ENCODE measurements around the gene DCLK1. TPM values are rescaled to one million over a fixed set of nuclear protein-coding genes. Genes with fewer than 3 reads are reported as not detected.

Gene DCLK1
- total RNA-seq, 1 experiment from 2014 or later = 0.10 TPM

GRCh38 chr13:35898041-35898440 lies 233.1 kb downstream of the DCLK1 start:
- intact Hi-C loops (cut with micrococcal nuclease) = no loop called here
- Histone ChIP-seq H3K9me3 (ENCODE audit: control insufficient read depth in 1 of 2, insufficient read depth in 1 of 2, low read depth in 1 of 2, low read length in 2 of 2) (no peaks in the 10 kb centered on the region), H3K79me2 (ENCODE audit: insufficient read depth, low read length) (no peaks in the 10 kb centered on the region), H3K36me3 (ENCODE audit: control insufficient read depth in 1 of 2, insufficient read depth in 2 of 2, low read length in 2 of 2) (no peaks in the 10 kb centered on the region), H3K27me3 (ENCODE audit: insufficient read depth, low read length) (peaks cover 33% of the 10 kb centered on the region), H4K20me1 (ENCODE audit: insufficient read depth) (no peaks in the 10 kb centered on the region), H3K4me2 (ENCODE audit: low read length) (no peak overlapping the region), H3K27ac (ENCODE audit: low read depth, low read length) (no peak overlapping the region), H3K4me1 (ENCODE audit: control insufficient read depth in 1 of 2, insufficient read depth in 2 of 2, low read length in 2 of 2) (no peaks in the 10 kb centered on the region), H3K4me3 (replicated peaks in 1 of 2; ENCODE audit: low read depth in 1 of 2, low read length in 2 of 2) (no peak overlapping the region), H2AFZ (ENCODE audit: low read depth, low read length, poor library complexity, severe bottlenecking) (no peak overlapping the region), H3K9ac (ENCODE audit: low read length) (no peak overlapping the region), H3K9me2 (ENCODE audit: insufficient read depth) (no peaks in the 10 kb centered on the region)
- ChIA-PET POLR2A (no interaction called here), RAD21 (ENCODE audit: low non-redundant PET in 1 of 2, low total read pairs in 2 of 2, uncharacterized antibody in 2 of 2, unreplicated experiment in 2 of 2) (no interaction called here), CTCF (no interaction called here)
- DNase-seq (ENCODE audit: low read depth, low spot score) (no peak), ATAC-seq (no peak)
- no TSS peak for BruUV-seq (replicated peaks)
- TF ChIP-seq CBX3 (IDR thresholded peaks at IDR 0.05; ENCODE audit: low read depth) = no peak
- no peak for TF ChIP-seq SRF (IDR thresholded peaks at IDR 0.05; ENCODE audit: low read depth)
- TF ChIP-seq POLR2AphosphoS5 (IDR thresholded peaks at IDR 0.05; ENCODE audit: low read depth, low read length) = no peak
- TF ChIP-seq ZFX (IDR thresholded peaks at IDR 0.05) = no peak
- no peak for TF ChIP-seq EGR1 (IDR thresholded peaks at IDR 0.05; ENCODE audit: low read depth)
- no peak for TF ChIP-seq EZH2 (IDR thresholded peaks at IDR 0.05)

- H3K27ac ChIP-seq (ENCODE audit: low read depth, low read length) = no peak overlapping the region
- no peak for DNase-seq (ENCODE audit: low read depth, low spot score)
- no peak overlapping the region for H3K4me2 ChIP-seq (ENCODE audit: low read length)
- no peak for ATAC-seq
- peaks cover 0 to 6% of the 10 kb centered on the region in 2 experiments; a peak in 1 of 4 replicates for H3K4me1 ChIP-seq (ENCODE audit: control insufficient read depth in 1 of 2, insufficient read depth in 2 of 2, low read length in 2 of 2)
- H3K9me3 ChIP-seq (ENCODE audit: control insufficient read depth in 1 of 2, insufficient read depth in 1 of 2, low read depth in 1 of 2, low read length in 2 of 2) = no peaks in the 10 kb centered on the region
- no peak overlapping the region for H2AFZ ChIP-seq (ENCODE audit: low read depth, low read length, poor library complexity, severe bottlenecking)
- H4K20me1 ChIP-seq (ENCODE audit: insufficient read depth) = no peaks in the 10 kb centered on the region
- H3K9me2 ChIP-seq (ENCODE audit: insufficient read depth) = no peaks in the 10 kb centered on the region
- peaks cover 38% of the 10 kb centered on the region for H3K27me3 ChIP-seq (ENCODE audit: insufficient read depth, low read length)
- no peaks in the 10 kb centered on the region for H3K36me3 ChIP-seq (ENCODE audit: control insufficient read depth in 1 of 2, insufficient read depth in 2 of 2, low read length in 2 of 2)
- POLR2A ChIA-PET = no interaction called here
- H3K9ac ChIP-seq (ENCODE audit: low read length) = no peak overlapping the region
- intact Hi-C loops (cut with micrococcal nuclease) = no loop called here
- CTCF ChIA-PET = no interaction called here
- H3K79me2 ChIP-seq (ENCODE audit: insufficient read depth, low read length) = no peaks in the 10 kb centered on the region
- no TSS peak for BruUV-seq (replicated peaks)
- no peak overlapping the region for H3K4me3 ChIP-seq (replicated peaks in 1 of 2; ENCODE audit: low read depth in 1 of 2, low read length in 2 of 2)
- RAD21 ChIA-PET (ENCODE audit: low non-redundant PET in 1 of 2, low total read pairs in 2 of 2, uncharacterized antibody in 2 of 2, unreplicated experiment in 2 of 2) = no interaction called here
- no peak for TF ChIP-seq SIN3A (IDR thresholded peaks at IDR 0.05; ENCODE audit: low read depth)
- no peak for TF ChIP-seq CBX3 (IDR thresholded peaks at IDR 0.05; ENCODE audit: low read depth)
- no peak for TF ChIP-seq CEBPB (IDR thresholded peaks at IDR 0.05; ENCODE audit: low read depth)
- no peak for TF ChIP-seq ZNF274 (IDR thresholded peaks at IDR 0.05; ENCODE audit: low read depth, low read length)
- no peak for TF ChIP-seq EZH2phosphoT487 (IDR thresholded peaks at IDR 0.05; ENCODE audit: borderline replicate concordance)
- TF ChIP-seq FOSL1 (IDR thresholded peaks at IDR 0.05; ENCODE audit: low read depth) = no peak
- no peak for TF ChIP-seq YY1 (IDR thresholded peaks at IDR 0.05; ENCODE audit: extremely low read depth, insufficient replicate concordance, low read depth, low read length)
- no peak for TF ChIP-seq TCF7L2 (IDR thresholded peaks at IDR 0.05; ENCODE audit: borderline replicate concordance, extremely low read depth, insufficient read depth, insufficient read length)
- TF ChIP-seq POLR2A (IDR thresholded peaks at IDR 0.05; ENCODE audit: borderline replicate concordance, extremely low read depth, insufficient read depth, insufficient read length) = no peak
- TF ChIP-seq MAX (IDR thresholded peaks at IDR 0.05) = no peak
- no peak for TF ChIP-seq CTCF (IDR thresholded peaks at IDR 0.05 in 2 of 3, conservative IDR thresholded peaks at IDR 0.05 in 1 of 3; ENCODE audit: borderline replicate concordance in 1 of 3, insufficient read depth in 1 of 3, low read depth in 2 of 3, low read length in 2 of 3)
- TF ChIP-seq REST (IDR thresholded peaks at IDR 0.05; ENCODE audit: low read depth) = no peak
- no peak for TF ChIP-seq POLR2AphosphoS5 (IDR thresholded peaks at IDR 0.05; ENCODE audit: low read depth, low read length)
These were observed 236.5 kb downstream of the DCLK1 start for GRCh38 chr13:35894636-35895035.
